Liver (tissue), 3 donors: ENCODE results near the gene DLG4.

Experiments
- ATF3 ChIP-seq: IDR thresholded peaks from 2 replicates; pipeline ENCODE4 v1.6.1; 2016; ENCODE audit warnings: antibody characterized with exemption
- CTCF ChIP-seq: fragments of 150-350 bp; IDR thresholded peaks from 2 replicates; pipeline ENCODE4 v1.5.1; 2017; ENCODE audit warnings: improper control_type of control experiment, low read depth, low read length; ENCODE audit not compliant: missing input control
- EGR1 ChIP-seq, 2 donors: IDR thresholded peaks; 2 replicates each; pipeline ENCODE4 v1.6.1; 2016 to 2018; ENCODE audit warnings: antibody characterized with exemption in 2 of 2, low read depth in 2 of 2
- FOXA1 ChIP-seq: IDR thresholded peaks from 2 replicates; pipeline ENCODE4 v1.6.1; 2016; ENCODE audit warnings: antibody characterized with exemption
- GABPA ChIP-seq, 2 donors: IDR thresholded peaks in 1 of 2; conservative IDR thresholded peaks in 1 of 2; 2 replicates each; pipeline ENCODE4 v1.6.1; 2016; ENCODE audit warnings: antibody characterized with exemption in 2 of 2, mild to moderate bottlenecking in 1 of 2, moderate library complexity in 1 of 2
- HNF4A ChIP-seq, 2 donors: conservative IDR thresholded peaks; 2 replicates each; pipeline ENCODE4 v1.6.1; 2016; ENCODE audit warnings: antibody characterized with exemption in 2 of 2, mild to moderate bottlenecking in 2 of 2
- HNF4G ChIP-seq: IDR thresholded peaks from 2 replicates; pipeline ENCODE4 v1.6.1; 2016; ENCODE audit warnings: antibody characterized with exemption
- JUND ChIP-seq, 2 donors: IDR thresholded peaks; 2 replicates each; pipeline ENCODE4 v1.6.1; 2016; ENCODE audit warnings: antibody characterized with exemption in 2 of 2
- MAX ChIP-seq: IDR thresholded peaks from 2 replicates; pipeline ENCODE4 v1.6.1; 2016; ENCODE audit warnings: antibody characterized with exemption
- NR2F2 ChIP-seq: IDR thresholded peaks from 2 replicates; pipeline ENCODE4 v1.6.1; 2016; ENCODE audit warnings: antibody characterized with exemption
- REST ChIP-seq: IDR thresholded peaks from 2 replicates; pipeline ENCODE4 v1.6.1; 2016; ENCODE audit warnings: antibody characterized with exemption, mild to moderate bottlenecking
- RXRA ChIP-seq, 2 donors: IDR thresholded peaks; 2 replicates each; pipeline ENCODE4 v1.6.1; 2017 to 2018; ENCODE audit warnings: antibody characterized with exemption in 2 of 2, mild to moderate bottlenecking in 1 of 2
- SP1 ChIP-seq: IDR thresholded peaks from 2 replicates; pipeline ENCODE4 v1.6.1; 2018; ENCODE audit warnings: antibody characterized with exemption, mild to moderate bottlenecking
- YY1 ChIP-seq: IDR thresholded peaks from 2 replicates; pipeline ENCODE4 v1.6.1; 2016; ENCODE audit warnings: antibody characterized with exemption, mild to moderate bottlenecking
- donor health status: healthy.
- donor health status: healthy.

GRCh38 chr17:7196651-7197401, 22.8 kb downstream of the DLG4 start:
- TF ChIP-seq CTCF (no peak), GABPA (IDR thresholded peaks at IDR 0.05 in 1 of 2, conservative IDR thresholded peaks at IDR 0.05 in 1 of 2) (no peak), YY1 (no peak), JUND (IDR thresholded peaks at IDR 0.05) (no peak), HNF4A (conservative IDR thresholded peaks at IDR 0.05) (no peak), SP1 (no peak), REST (no peak), NR2F2 (no peak), RXRA (IDR thresholded peaks at IDR 0.05) (no peak), ATF3 (no peak), MAX (no peak), EGR1 (IDR thresholded peaks at IDR 0.05; ENCODE audit: low read depth in 2 of 2) (no peak), FOXA1 (no peak), HNF4G (no peak)
